Heart right ventricle (tissue), 16 donors: ENCODE results near the gene CENPT. TPM values are rescaled to one million over a fixed set of nuclear protein-coding genes. Genes with fewer than 3 reads are reported as not detected.
A peak's percentile ranks its signal among the peaks of the same experiment; 100 is the strongest.

Source experiments
- ATAC-seq, 8 donors: fragments of 200-7000 bp; cut with Tn5 transposase; one replicate each; pipeline ENCODE4 v1.9.1; 2020; ENCODE audit warnings: mild to moderate bottlenecking in 8 of 8, moderate library complexity in 8 of 8, moderate number of reproducible peaks in 1 of 8
- DNase-seq, 2 donors: peaks; one replicate each; pipeline ENCODE4 v3.0.0-alpha.2; 2020
- H3K27ac ChIP-seq, 10 donors: fragments of 200-600 bp; sonication (generic) in 2 of 10; one replicate each; pipeline versions ENCODE4 v1.5.0 to v1.8.0; 2020 to 2022; ENCODE audit warnings: mild to moderate bottlenecking in 3 of 10
- H3K27me3 ChIP-seq, 7 donors: fragments of 200-600 bp; one replicate each; pipeline ENCODE4 v1.8.0; 2021 to 2022; ENCODE audit warnings: mild to moderate bottlenecking in 2 of 7
- H3K36me3 ChIP-seq, 9 donors: fragments of 200-600 bp; sonication (generic) in 1 of 9; one replicate each; pipeline versions ENCODE4 v1.5.0 to v1.8.0; 2020 to 2022; ENCODE audit warnings: mild to moderate bottlenecking in 2 of 9
- H3K4me1 ChIP-seq, 9 donors: fragments of 200-600 bp; sonication (generic) in 1 of 9; one replicate each; pipeline versions ENCODE4 v1.5.0 to v1.8.0; 2020 to 2022; ENCODE audit warnings: mild to moderate bottlenecking in 4 of 9
- H3K4me3 ChIP-seq, 10 donors: fragments of 200-600 bp; sonication (generic) in 2 of 10; one replicate each; pipeline versions ENCODE4 v1.5.0 to v1.8.0; 2020 to 2022; ENCODE audit warnings: mild to moderate bottlenecking in 7 of 10, moderate library complexity in 2 of 10
- H3K9me3 ChIP-seq, 11 donors: fragments of 200-600 bp in 10 of 11; sonication (generic) in 2 of 11; one replicate each; pipeline versions ENCODE4 v1.5.0 to v1.8.0; 2013 to 2022; ENCODE audit warnings: mild to moderate bottlenecking in 2 of 11, control low read depth in 1 of 11, moderate library complexity in 1 of 11
- WGBS, 2 donors: extraction: QIAGEN DNeasy Blood & Tissue Kit; methylation state at CpG; one replicate each; pipeline ENCODE4 v1.1.7; 2013; ENCODE audit warnings: inconsistent platforms in 1 of 2; 5-methylcytosine and 5-hydroxymethylcytosine counted together
- intact Hi-C, 10 donors: fragments of 100-400 bp; cut with DNase I; formaldehyde crosslinking; loops; one replicate each; pipeline versions ENCODE4 v1.11.1 to v1.14.2; 2022
- polyA plus RNA-seq, 2 donors: library from polyadenylated mRNA; stranded (reverse); fragments of 200-250 nt; gene quantifications; one replicate each; pipeline ENCODE4 v1.2.3, GENCODE V29; 2013
- total RNA-seq, 10 donors: library from RNA; stranded (reverse); fragmentation: NEBNext Ultra II Directional in 3 of 10; extraction: Animal tissue kit (Norgen Biotek cat#: 25700) in 3 of 10; gene quantifications; one replicate each; pipeline versions ENCODE4 v1.2.1 to v1.2.4, GENCODE V29; 2021 to 2023
- TF ChIP-seq, protein P1 (sequence below), 9 donors: fragments of 200-600 bp; sonication (generic) in 2 of 9; IDR thresholded peaks; one replicate each; pipeline versions ENCODE4 v1.5.0 to v1.8.0; 2021 to 2022; ENCODE audit warnings: antibody characterized with exemption in 9 of 9, mild to moderate bottlenecking in 5 of 9, moderate library complexity in 1 of 9
- donor health status: Arrhythmogenic right ventricular cardiomyopathy.
- donor health status: ischemic (EF 13 %, LVEDD 7.1; RV severe dilation, severe dysfunction).
- donor health status: healthy with polysubstance abuse.
- donor health status: DM: no; HTN: yes; CAD: no.
- donor health status: DM: no; HTN: no; CAD: no.
- donor health status: ischemic (EF 25% LVEDD 6.9; RV normal size, moderate dysfunction).
- donor health status: ischemic (EF 25% LVEDD 5.7; RV mildly dilated, moderate dysfunction).
- donor health status: healthy.
- donor health status: DM: yes; HTN: yes; CAD: no.
- donor health status: Ischemic cardiomyopathy.
- donor health status: ischemic (EF 35%, LVEDD 5.7; RV mildly dilated, moderate dysfunction).
- donor health status: nonischemic (EF 11% LVEDD 7.7; RV severe dilation, severe dysfunction).
- donor health status: DM: yes; HTN: yes; CAD: no.
- donor health status: PGD.
- donor health status: ischemic (EF 29% LVEDD 5.4; RV normal size, mild dysfunction).
- donor health status: nonischemic (EF 23%, LVEDD 6.1; RV moderate dilation, normal function).

The CENPT gene
- total and polyA plus RNA-seq, 12 donors = 16.1 to 63.3 (median 19.8) TPM

DNA sequence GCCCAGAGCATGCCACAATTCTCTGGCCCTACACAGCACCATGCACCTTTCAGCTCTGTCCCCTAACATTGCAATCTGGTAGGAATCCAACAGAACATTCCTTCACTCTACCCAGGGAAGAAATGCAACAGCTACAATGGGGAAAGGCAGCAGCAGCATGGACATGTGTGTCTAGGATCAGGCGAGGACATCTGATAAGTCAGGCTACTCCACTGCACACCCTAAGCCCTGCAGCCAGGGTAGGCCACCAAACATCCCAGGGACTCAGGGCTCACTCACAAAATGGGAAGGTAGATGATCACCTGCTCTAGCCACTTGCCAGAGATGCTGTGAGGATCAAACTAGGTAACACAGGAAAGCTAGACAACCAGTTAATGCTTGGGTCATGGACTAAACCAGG is 46.3 kb downstream of the CENPT start:
- Histone ChIP-seq H3K36me3 (peaks cover 0 to 85% (median 4%) of the 10 kb centered on the region in 9 donors), H3K4me3 (no peak overlapping the region), H3K27ac (no peak overlapping the region), H3K27me3 (no peaks in the 10 kb centered on the region), H3K4me1 (peaks cover 11 to 55% (median 33%) of the 10 kb centered on the region in 9 donors), H3K9me3 (no peaks in the 10 kb centered on the region)
- 88 to 92% methylated on average over 1 of the region's 1 CpG for WGBS, 2 donors
- TF ChIP-seq, protein P1, sequence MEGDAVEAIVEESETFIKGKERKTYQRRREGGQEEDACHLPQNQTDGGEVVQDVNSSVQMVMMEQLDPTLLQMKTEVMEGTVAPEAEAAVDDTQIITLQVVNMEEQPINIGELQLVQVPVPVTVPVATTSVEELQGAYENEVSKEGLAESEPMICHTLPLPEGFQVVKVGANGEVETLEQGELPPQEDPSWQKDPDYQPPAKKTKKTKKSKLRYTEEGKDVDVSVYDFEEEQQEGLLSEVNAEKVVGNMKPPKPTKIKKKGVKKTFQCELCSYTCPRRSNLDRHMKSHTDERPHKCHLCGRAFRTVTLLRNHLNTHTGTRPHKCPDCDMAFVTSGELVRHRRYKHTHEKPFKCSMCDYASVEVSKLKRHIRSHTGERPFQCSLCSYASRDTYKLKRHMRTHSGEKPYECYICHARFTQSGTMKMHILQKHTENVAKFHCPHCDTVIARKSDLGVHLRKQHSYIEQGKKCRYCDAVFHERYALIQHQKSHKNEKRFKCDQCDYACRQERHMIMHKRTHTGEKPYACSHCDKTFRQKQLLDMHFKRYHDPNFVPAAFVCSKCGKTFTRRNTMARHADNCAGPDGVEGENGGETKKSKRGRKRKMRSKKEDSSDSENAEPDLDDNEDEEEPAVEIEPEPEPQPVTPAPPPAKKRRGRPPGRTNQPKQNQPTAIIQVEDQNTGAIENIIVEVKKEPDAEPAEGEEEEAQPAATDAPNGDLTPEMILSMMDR (IDR thresholded peaks at IDR 0.05) = no peak
- intact Hi-C loops = loop anchor here in 2 of 10 donors (10.0 kb wide), 1 partner anchor 126 kb away; no protein-coding TSS in a partner anchor
- no peak for DNase-seq
- no peak for ATAC-seq

- ATAC-seq (peak; percentile 76 to 96 (median 82)), DNase-seq (peak in 1 of 2 donors; percentile 66)
- TF ChIP-seq, protein P1 (IDR thresholded peaks at IDR 0.05) = no peak
- WGBS, 2 donors = 62 to 70% methylated on average over 7 of the region's 7 CpGs
- intact Hi-C loops = loop anchor here in 2 of 10 donors (10.0 kb wide), 1 partner anchor 126 kb away; no protein-coding TSS in a partner anchor
- Histone ChIP-seq H3K4me1 (peaks cover 9 to 50% (median 28%) of the 10 kb centered on the region in 9 donors), H3K36me3 (peaks cover 0 to 88% (median 4%) of the 10 kb centered on the region in 9 donors), H3K27ac (peak overlapping the region in 4 of 10 donors; percentile 41 to 71 (median 62)), H3K9me3 (no peaks in the 10 kb centered on the region), H3K27me3 (no peaks in the 10 kb centered on the region), H3K4me3 (no peak overlapping the region)
Observed at GRCh38 chr16:67800338-67800926, 47.1 kb downstream of the CENPT start.

- TF ChIP-seq, protein P1 (IDR thresholded peaks at IDR 0.05) = no peak
- 96 to 98% methylated on average over 5 of the region's 5 CpGs for WGBS, 2 donors
- intact Hi-C loops = loop anchor here in 1 of 10 donors (10.0 kb wide), 1 partner anchor 61 kb away; no protein-coding TSS in a partner anchor
- peaks cover 0 to 52% (median 0%) of the 10 kb centered on the region in 9 donors for H3K36me3 ChIP-seq
- no peak overlapping the region for H3K4me3 ChIP-seq
- DNase-seq = no peak
- no peak for ATAC-seq
- H3K9me3 ChIP-seq = no peaks in the 10 kb centered on the region
- H3K27me3 ChIP-seq = no peaks in the 10 kb centered on the region
- H3K4me1 ChIP-seq = peaks cover 3 to 27% (median 13%) of the 10 kb centered on the region in 9 donors
- H3K27ac ChIP-seq = no peak overlapping the region
Observed at GRCh38 chr16:67796099-67796718, 51.3 kb downstream of the CENPT start.

- ATAC-seq (no peak), DNase-seq (no peak)
- intact Hi-C loops = loop anchor here in 1 of 10 donors (10.0 kb wide), 1 partner anchor 55 kb away; no protein-coding TSS in a partner anchor
Observed at GRCh38 chr16:67790071-67790470, 57.4 kb downstream of the CENPT start.

More at GRCh38 chr16:67790071-67790470, 57.4 kb downstream of the CENPT start:
- Histone ChIP-seq H3K4me1 (peaks cover 0 to 11% (median 0%) of the 10 kb centered on the region in 9 donors), H3K36me3 (peaks cover 0 to 6% (median 0%) of the 10 kb centered on the region in 9 donors), H3K4me3 (no peak overlapping the region), H3K27me3 (no peaks in the 10 kb centered on the region), H3K9me3 (no peaks in the 10 kb centered on the region), H3K27ac (no peak overlapping the region)
- TF ChIP-seq, protein P1 (IDR thresholded peaks at IDR 0.05) = no peak
